HUDEP-2 (cell line): ENCODE data around the gene ZYG11A.

Experiments
- DNase-seq, 76 experiments: peaks; one replicate each; lab custom pipeline; 2025; ENCODE audit not compliant: unreplicated experiment in 76 of 76; lab: John Stamatoyannopoulos, UW

ZYG11A gene

GRCh38 chr1:52916241-52916975 lies 73.8 kb downstream of the ZYG11A start:
- DNase-seq: no peak

- no peak for DNase-seq
Measured at GRCh38 chr1:52917156-52917555, 74.6 kb downstream of the ZYG11A start.

- DNase-seq: no peak
Measured at GRCh38 chr1:52917581-52917980, 75.0 kb downstream of the ZYG11A start.

- DNase-seq: no peak
Measured at GRCh38 chr1:52918201-52918600, 75.6 kb downstream of the ZYG11A start.

- no peak for DNase-seq
Measured at GRCh38 chr1:52919051-52919722, 76.6 kb downstream of the ZYG11A start.

- DNase-seq: no peak
Measured at GRCh38 chr1:52919723-52920483, 77.3 kb downstream of the ZYG11A start.

- no peak for DNase-seq
Measured at GRCh38 chr1:52920791-52921291, 78.3 kb downstream of the ZYG11A start.

- DNase-seq: no peak
Measured at GRCh38 chr1:52925571-52926005, 83.0 kb downstream of the ZYG11A start.

GRCh38 chr1:52926864-52927211 lies 84.3 kb downstream of the ZYG11A start:
- no peak for DNase-seq

GRCh38 chr1:52927212-52928014 lies 84.9 kb downstream of the ZYG11A start, which contains the start of gene SCP2:
TSS of gene SCP2 (plus strand) at chr1:52927276. CDS start at chr1:52927397, 121 bp downstream.
- DNase-seq: peak in 64 of 76 experiments; percentile 12 to 75 (median 50)

GRCh38 chr1:52928015-52928404 lies 85.5 kb downstream of the ZYG11A start:
- no peak for DNase-seq

GRCh38 chr1:52929019-52929418 lies 86.5 kb downstream of the ZYG11A start:
- no peak for DNase-seq

- DNase-seq: no peak
Measured at GRCh38 chr1:52937433-52938182, 95.0 kb downstream of the ZYG11A start.

- no peak for DNase-seq
Measured at GRCh38 chr1:52938183-52938451, 95.6 kb downstream of the ZYG11A start.

GRCh38 chr1:52943876-52944416 lies 101.4 kb downstream of the ZYG11A start:
- no peak for DNase-seq

- no peak for DNase-seq
Measured at GRCh38 chr1:52944566-52944965, 102.0 kb downstream of the ZYG11A start.
